KMS-11 (cell line): ENCODE results near the gene ZNF213.
A peak's percentile ranks its signal among the peaks of the same experiment; 100 is the strongest.

ENCODE experiments used
- H2AFZ ChIP-seq: fragments of 200-600 bp; sonication (generic); 2 replicates; pipeline ENCODE4 v1.6.1; 2016; ENCODE audit warnings: antibody characterized with exemption, mixed run types, low read depth
- H3K27ac ChIP-seq: fragments of 200-600 bp; sonication (generic); 2 replicates; pipeline ENCODE4 v1.6.1; 2016; ENCODE audit warnings: mild to moderate bottlenecking, mixed run types
- H3K27me3 ChIP-seq: fragments of 200-600 bp; sonication (generic); 2 replicates; pipeline ENCODE4 v1.6.1; 2017; ENCODE audit warnings: mild to moderate bottlenecking, low read depth, mixed run types, moderate library complexity; ENCODE audit not compliant: insufficient read depth
- H3K36me3 ChIP-seq: fragments of 200-600 bp; sonication (generic); 2 replicates; pipeline ENCODE4 v1.6.1; 2017; ENCODE audit warnings: mild to moderate bottlenecking, mixed run types; ENCODE audit not compliant: insufficient read depth
- H3K4me1 ChIP-seq: fragments of 200-600 bp; sonication (generic); 2 replicates; pipeline ENCODE4 v1.6.1; 2016; ENCODE audit warnings: mild to moderate bottlenecking, low read depth, mixed run types; ENCODE audit not compliant: poor library complexity, severe bottlenecking
- H3K4me2 ChIP-seq: fragments of 200-600 bp; sonication (generic); 2 replicates; pipeline ENCODE4 v1.7.0; 2016; ENCODE audit warnings: mild to moderate bottlenecking, mixed run types
- H3K4me3 ChIP-seq: fragments of 200-600 bp; sonication (generic); IDR thresholded peaks from 2 replicates; pipeline ENCODE4 v1.6.1; 2017; ENCODE audit warnings: low read depth, low read length, mixed read lengths; ENCODE audit not compliant: insufficient read depth
- H3K79me2 ChIP-seq: fragments of 200-600 bp; sonication (generic); 2 replicates; pipeline ENCODE4 v1.6.1; 2016; ENCODE audit warnings: low read depth, mixed run types; ENCODE audit not compliant: insufficient read depth
- H3K9ac ChIP-seq: fragments of 200-600 bp; sonication (generic); 2 replicates; pipeline ENCODE4 v1.6.1; 2016; ENCODE audit warnings: mild to moderate bottlenecking, mixed run types
- H4K20me1 ChIP-seq: fragments of 200-600 bp; sonication (generic); 2 replicates; pipeline ENCODE4 v1.6.1; 2016; ENCODE audit warnings: mild to moderate bottlenecking, mixed run types; ENCODE audit not compliant: insufficient read depth
- TF ChIP-seq, protein P1 (sequence below): fragments of 200-600 bp; sonication (generic); conservative IDR thresholded peaks from 2 replicates; pipeline ENCODE4 v1.6.1; 2017; ENCODE audit warnings: low read depth, mild to moderate bottlenecking, antibody characterized with exemption, low read length, moderate library complexity, mixed read lengths

ZNF213 gene, protein sequence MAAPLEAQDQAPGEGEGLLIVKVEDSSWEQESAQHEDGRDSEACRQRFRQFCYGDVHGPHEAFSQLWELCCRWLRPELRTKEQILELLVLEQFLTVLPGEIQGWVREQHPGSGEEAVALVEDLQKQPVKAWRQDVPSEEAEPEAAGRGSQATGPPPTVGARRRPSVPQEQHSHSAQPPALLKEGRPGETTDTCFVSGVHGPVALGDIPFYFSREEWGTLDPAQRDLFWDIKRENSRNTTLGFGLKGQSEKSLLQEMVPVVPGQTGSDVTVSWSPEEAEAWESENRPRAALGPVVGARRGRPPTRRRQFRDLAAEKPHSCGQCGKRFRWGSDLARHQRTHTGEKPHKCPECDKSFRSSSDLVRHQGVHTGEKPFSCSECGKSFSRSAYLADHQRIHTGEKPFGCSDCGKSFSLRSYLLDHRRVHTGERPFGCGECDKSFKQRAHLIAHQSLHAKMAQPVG

DNA sequence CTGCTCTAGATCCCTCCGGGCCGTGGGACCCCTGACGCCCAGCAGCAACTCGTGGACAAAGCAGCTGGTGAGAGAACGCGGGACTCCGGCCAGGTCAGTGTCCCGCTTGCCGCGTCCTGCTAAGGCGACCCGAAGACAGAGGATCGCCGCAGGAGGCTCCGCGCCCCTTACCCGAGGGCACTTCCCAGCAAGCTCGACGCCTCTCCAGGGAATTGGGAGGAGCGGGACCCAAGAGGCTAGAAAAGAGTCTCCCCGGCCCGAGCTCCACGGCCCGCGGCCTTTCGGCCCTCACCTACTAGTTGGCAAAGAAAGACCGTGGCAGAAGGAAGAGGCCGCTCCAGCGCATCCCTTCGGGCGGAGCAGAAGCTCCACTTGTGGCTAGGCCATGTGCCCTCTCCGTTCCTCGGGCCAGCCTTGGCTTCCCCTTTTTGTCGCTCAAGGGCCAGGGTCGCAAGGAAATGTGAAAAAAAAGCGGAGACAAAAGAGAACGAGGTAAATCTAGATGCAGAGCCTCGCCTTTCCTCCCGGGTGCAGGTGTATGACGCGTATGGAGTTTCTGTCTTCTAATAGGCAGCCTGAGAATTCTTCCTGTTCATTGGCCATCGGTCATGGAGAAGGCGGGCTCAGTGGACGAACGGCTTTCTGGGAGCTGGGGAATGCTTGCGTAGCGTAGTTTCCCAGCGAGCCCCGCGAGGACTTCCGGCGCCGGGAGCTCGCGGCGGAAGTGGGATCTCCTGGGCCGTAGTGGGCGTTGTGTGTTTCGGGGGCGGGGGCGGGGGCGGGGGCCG lies at the start of gene ZNF213:
Gene ZNF213, plus strand, starts transcription at position 692 of the 788 bp plus-strand sequence. CDS start 2,252 bp downstream, outside the sequence.
- Histone ChIP-seq H3K79me2 (peaks cover 21% of the 10 kb centered on the region), H2AFZ (peak within 1 kb of the TSS; percentile 80)

DNA sequence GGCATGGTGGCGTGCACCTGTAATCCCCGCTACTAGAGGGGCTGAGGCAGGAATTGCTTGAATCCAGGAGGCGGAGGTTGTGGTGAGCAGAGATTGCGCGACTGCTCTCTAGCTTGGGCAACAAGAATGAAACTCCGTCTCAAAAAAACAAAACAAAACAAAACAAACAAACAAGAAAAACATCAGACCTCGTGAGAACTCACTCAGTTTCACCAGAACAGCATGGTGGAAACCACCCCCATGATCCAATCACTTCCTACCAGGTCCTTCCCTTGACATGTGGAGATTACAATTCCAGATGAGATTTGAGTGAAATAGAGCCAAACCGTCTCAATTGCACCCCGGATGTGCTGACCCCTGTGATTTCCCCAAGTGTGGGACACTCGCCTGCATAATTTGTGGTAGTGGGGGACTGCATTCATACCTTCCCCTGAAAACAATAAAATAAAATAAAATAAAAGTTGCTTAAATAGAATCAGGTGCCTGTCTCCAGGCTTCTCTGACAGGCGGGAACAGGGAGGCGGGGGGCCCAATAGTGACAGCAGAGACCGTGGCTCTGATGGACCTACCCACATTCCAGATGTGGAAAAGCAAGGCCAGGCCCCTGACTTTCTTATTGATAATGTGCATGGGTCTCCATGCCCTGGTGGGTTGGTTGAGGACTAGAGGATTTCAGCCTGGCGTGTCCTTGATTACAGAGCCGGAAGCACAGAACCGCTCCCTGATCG lies 48.8 kb upstream of the ZNF213 start:
- no peak overlapping the region for H3K9ac ChIP-seq
- no peaks in the 10 kb centered on the region for H3K79me2 ChIP-seq
- H3K27ac ChIP-seq: no peak overlapping the region
- TF ChIP-seq, protein P1, sequence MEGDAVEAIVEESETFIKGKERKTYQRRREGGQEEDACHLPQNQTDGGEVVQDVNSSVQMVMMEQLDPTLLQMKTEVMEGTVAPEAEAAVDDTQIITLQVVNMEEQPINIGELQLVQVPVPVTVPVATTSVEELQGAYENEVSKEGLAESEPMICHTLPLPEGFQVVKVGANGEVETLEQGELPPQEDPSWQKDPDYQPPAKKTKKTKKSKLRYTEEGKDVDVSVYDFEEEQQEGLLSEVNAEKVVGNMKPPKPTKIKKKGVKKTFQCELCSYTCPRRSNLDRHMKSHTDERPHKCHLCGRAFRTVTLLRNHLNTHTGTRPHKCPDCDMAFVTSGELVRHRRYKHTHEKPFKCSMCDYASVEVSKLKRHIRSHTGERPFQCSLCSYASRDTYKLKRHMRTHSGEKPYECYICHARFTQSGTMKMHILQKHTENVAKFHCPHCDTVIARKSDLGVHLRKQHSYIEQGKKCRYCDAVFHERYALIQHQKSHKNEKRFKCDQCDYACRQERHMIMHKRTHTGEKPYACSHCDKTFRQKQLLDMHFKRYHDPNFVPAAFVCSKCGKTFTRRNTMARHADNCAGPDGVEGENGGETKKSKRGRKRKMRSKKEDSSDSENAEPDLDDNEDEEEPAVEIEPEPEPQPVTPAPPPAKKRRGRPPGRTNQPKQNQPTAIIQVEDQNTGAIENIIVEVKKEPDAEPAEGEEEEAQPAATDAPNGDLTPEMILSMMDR: no peak
- H3K4me1 ChIP-seq: no peaks in the 10 kb centered on the region
- no peak overlapping the region for H3K4me3 ChIP-seq
- no peaks in the 10 kb centered on the region for H3K36me3 ChIP-seq
- no peak overlapping the region for H2AFZ ChIP-seq
- H3K4me2 ChIP-seq: no peak overlapping the region
- peaks cover 31% of the 10 kb centered on the region; the same call in 1 of the 2 replicates for H3K27me3 ChIP-seq
- no peaks in the 10 kb centered on the region for H4K20me1 ChIP-seq

More for the DNA sequence above, at the start of gene ZNF213:
- H3K4me3 ChIP-seq: no peak within 1 kb of the TSS
- H4K20me1 ChIP-seq: no peaks in the 10 kb centered on the region
- peak within 1 kb of the TSS; percentile 84 for H3K9ac ChIP-seq
- peak within 1 kb of the TSS; percentile 99 for H3K4me2 ChIP-seq
- H3K27me3 ChIP-seq: no peaks in the 10 kb centered on the region
- peak within 1 kb of the TSS; percentile 83 for H3K27ac ChIP-seq
- TF ChIP-seq, protein P1: no peak
- no peaks in the 10 kb centered on the region for H3K36me3 ChIP-seq
- peaks cover 33% of the 10 kb centered on the region for H3K4me1 ChIP-seq

DNA sequence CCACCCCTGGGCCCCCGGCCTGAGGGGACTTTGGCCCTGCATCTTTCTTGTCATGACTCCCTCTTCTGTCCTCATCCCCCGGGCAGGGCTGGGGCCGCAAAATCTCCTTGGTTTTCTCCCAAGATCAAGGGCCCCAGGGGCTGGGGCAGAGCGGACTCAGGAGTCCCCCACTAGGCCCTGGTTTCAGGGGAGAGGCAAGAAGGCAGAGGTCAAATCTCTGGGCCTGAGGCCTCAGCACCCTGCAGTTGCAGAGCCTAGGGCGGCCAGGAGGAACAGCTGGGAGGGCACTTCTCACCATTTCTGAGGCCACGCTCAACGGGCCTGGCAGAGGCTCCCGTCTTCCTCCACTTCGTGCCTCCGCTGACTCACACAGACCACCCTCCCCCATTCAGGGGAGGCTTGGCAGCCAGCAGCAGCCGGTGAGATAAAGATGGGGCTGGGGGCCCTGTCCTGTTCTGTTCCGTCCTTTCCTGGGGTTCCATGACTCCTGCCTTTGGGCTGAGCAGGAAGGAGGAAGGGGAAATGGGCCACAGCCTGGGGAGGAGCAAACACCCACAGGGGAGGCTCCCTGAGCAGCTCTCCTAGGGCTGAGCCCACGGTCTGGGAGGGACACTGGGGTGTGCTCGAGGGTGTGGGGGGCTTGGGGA lies 48.1 kb upstream of the ZNF213 start:
- TF ChIP-seq, protein P1: no peak
- Histone ChIP-seq H3K4me3 (no peak overlapping the region), H3K27me3 (peaks cover 35% of the 10 kb centered on the region; the same call in 1 of the 2 replicates), H3K79me2 (no peaks in the 10 kb centered on the region), H3K4me2 (no peak overlapping the region), H3K4me1 (no peaks in the 10 kb centered on the region), H3K9ac (no peak overlapping the region), H3K36me3 (no peaks in the 10 kb centered on the region), H3K27ac (no peak overlapping the region), H4K20me1 (no peaks in the 10 kb centered on the region), H2AFZ (no peak overlapping the region)
